Thyroid gland (tissue), 4 donors: Measurements from ENCODE around the gene PLD1.
"Not testable (repeated sequence)": the region's sequence is repeated elsewhere in the genome, so short reads cannot be mapped to it uniquely, and the experiment has no call there.

ENCODE experiments used
- CTCF ChIP-seq, 6 experiments: fragments of 200-600 bp in 3 of 6; fragments of 450-650 bp in 3 of 6; sonication (generic) in 3 of 6; IDR thresholded peaks; one replicate each; pipeline ENCODE4 v1.5.1; 2016 to 2019; ENCODE audit warnings: antibody characterized with exemption in 6 of 6, mild to moderate bottlenecking in 2 of 6, inconsistent platforms in 1 of 6, moderate library complexity in 1 of 6
- POLR2A ChIP-seq, 2 donors: fragments of 450-650 bp; IDR thresholded peaks; one replicate each; pipeline ENCODE4 v1.6.1; 2017; ENCODE audit warnings: antibody characterized with exemption in 2 of 2, mild to moderate bottlenecking in 2 of 2, moderate library complexity in 1 of 2

- not testable (repeated sequence) for TF ChIP-seq CTCF, POLR2A (IDR thresholded peaks at IDR 0.05)
Observed at GRCh38 chr3:171626799-171627198, 183.5 kb downstream of the PLD1 start.
